Measurements from ENCODE around the gene G6PC3.

- TF ChIP-seq CTCF (IDR thresholded peaks at IDR 0.05; ENCODE audit: low read depth, low read length, missing input control) (no peak), YY1 (IDR thresholded peaks at IDR 0.05) (no peak), GABPA (IDR thresholded peaks at IDR 0.05 in 1 of 2, conservative IDR thresholded peaks at IDR 0.05 in 1 of 2) (no peak), REST (IDR thresholded peaks at IDR 0.05) (no peak), TAF1 (conservative IDR thresholded peaks at IDR 0.05) (no peak), EGR1 (IDR thresholded peaks at IDR 0.05; ENCODE audit: low read depth in 2 of 2) (no peak), RAD21 (IDR thresholded peaks at IDR 0.05) (no peak), HNF4G (IDR thresholded peaks at IDR 0.05) (no peak), SP1 (IDR thresholded peaks at IDR 0.05) (no peak), MAX (IDR thresholded peaks at IDR 0.05) (no peak), FOXA1 (IDR thresholded peaks at IDR 0.05) (no peak), ATF3 (IDR thresholded peaks at IDR 0.05) (no peak), JUND (IDR thresholded peaks at IDR 0.05) (no peak), RXRA (IDR thresholded peaks at IDR 0.05) (no peak)
Observed at GRCh38 chr17:44113382-44113781, 42.8 kb downstream of the G6PC3 start.

All from liver (tissue), 3 donors.